K562 (cell line): ENCODE results near the gene ARHGDIB.

Experiments used
- BRCA1 ChIP-seq, 2 experiments: fragments of 450-650 bp in 1 of 2; sonication (generic) in 1 of 2; formaldehyde crosslinking in 1 of 2; IDR thresholded peaks; 2 replicates each; pipeline versions ENCODE4 v1.5.0 to v1.6.1; 2017 to 2020; ENCODE audit warnings: mild to moderate bottlenecking in 1 of 2, missing genetic modification reagents in 1 of 2
- FOXK1 ChIP-seq: sonication (generic); formaldehyde crosslinking; IDR thresholded peaks from 2 replicates; pipeline ENCODE4 v1.8.0; 2022; ENCODE audit warnings: missing genetic modification reagents, mild to moderate bottlenecking, borderline replicate concordance
- MTA3 ChIP-seq: fragments of 450-650 bp; formaldehyde crosslinking; IDR thresholded peaks from 2 replicates; pipeline ENCODE4 v1.6.1; 2017; ENCODE audit warnings: mild to moderate bottlenecking, borderline replicate concordance
- OTX1 ChIP-seq: fragments of 450-650 bp; formaldehyde crosslinking; IDR thresholded peaks from 2 replicates; pipeline ENCODE4 v1.4.0; 2022; ENCODE audit warnings: mild to moderate bottlenecking
- PHF8 ChIP-seq: fragments of 200-600 bp; sonication (generic); IDR thresholded peaks from 2 replicates; pipeline ENCODE4 v1.6.1; 2012; ENCODE audit warnings: mixed run types, mild to moderate bottlenecking, inconsistent platforms, low read length, moderate library complexity, borderline replicate concordance
- POLR2A ChIP-seq: fragments of 450-650 bp; conservative IDR thresholded peaks from 2 replicates; pipeline ENCODE4 v1.6.1; 2016
- SIN3A ChIP-seq, 2 experiments: fragments of 150-350 bp in 1 of 2; IDR thresholded peaks; 2 replicates each; pipeline ENCODE4 v1.6.1; 2011 to 2016; ENCODE audit warnings: borderline replicate concordance in 2 of 2, low read depth in 2 of 2, low read length in 2 of 2, mild to moderate bottlenecking in 2 of 2, moderate library complexity in 2 of 2; ENCODE audit not compliant: control insufficient read depth in 1 of 2
- ZFX ChIP-seq: sonication (generic); formaldehyde crosslinking; IDR thresholded peaks from 2 replicates; pipeline ENCODE4 v1.8.0; 2022; ENCODE audit warnings: mild to moderate bottlenecking, missing genetic modification reagents, moderate library complexity
- TF ChIP-seq, protein P1 (sequence below): sonication (generic); formaldehyde crosslinking; IDR thresholded peaks from 2 replicates; pipeline ENCODE4 v1.8.1; 2023; ENCODE audit warnings: mild to moderate bottlenecking, missing genetic modification reagents

DNA sequence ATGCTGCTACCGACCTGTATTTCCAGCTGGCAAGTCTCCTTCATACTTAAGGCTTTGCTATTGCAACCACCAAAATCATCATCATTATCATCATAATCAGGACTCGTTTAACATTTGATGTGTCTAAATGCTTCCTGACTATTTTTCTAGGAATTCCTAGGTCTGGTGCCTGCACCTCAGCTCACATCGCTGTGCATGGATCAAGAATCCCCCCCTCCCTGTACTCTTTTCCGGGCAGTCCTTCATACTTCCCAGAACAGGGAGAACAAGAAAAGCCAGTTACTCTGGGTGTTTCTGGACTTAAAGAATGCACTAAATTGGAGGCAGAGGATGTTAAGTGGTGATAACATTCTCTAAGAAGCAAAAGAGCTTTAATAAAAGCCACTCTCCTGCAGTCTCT, 32.5 kb downstream of the ARHGDIB start:
- TF ChIP-seq BRCA1 (IDR thresholded peaks at IDR 0.05) (no peak), BRCA1 (CRISPR knock-in tag; IDR thresholded peaks at IDR 0.05) (no peak), MTA3 (no peak), POLR2A (no peak), SIN3A (IDR thresholded peaks at IDR 0.05; ENCODE audit: borderline replicate concordance in 2 of 2, control insufficient read depth in 1 of 2, low read depth in 2 of 2, low read length in 2 of 2) (no peak), FOXK1 (CRISPR knock-in tag) (no peak), ZFX (CRISPR knock-in tag) (no peak), OTX1 (CRISPR knock-in tag) (no peak), PHF8 (no peak)
- TF ChIP-seq, protein P1, sequence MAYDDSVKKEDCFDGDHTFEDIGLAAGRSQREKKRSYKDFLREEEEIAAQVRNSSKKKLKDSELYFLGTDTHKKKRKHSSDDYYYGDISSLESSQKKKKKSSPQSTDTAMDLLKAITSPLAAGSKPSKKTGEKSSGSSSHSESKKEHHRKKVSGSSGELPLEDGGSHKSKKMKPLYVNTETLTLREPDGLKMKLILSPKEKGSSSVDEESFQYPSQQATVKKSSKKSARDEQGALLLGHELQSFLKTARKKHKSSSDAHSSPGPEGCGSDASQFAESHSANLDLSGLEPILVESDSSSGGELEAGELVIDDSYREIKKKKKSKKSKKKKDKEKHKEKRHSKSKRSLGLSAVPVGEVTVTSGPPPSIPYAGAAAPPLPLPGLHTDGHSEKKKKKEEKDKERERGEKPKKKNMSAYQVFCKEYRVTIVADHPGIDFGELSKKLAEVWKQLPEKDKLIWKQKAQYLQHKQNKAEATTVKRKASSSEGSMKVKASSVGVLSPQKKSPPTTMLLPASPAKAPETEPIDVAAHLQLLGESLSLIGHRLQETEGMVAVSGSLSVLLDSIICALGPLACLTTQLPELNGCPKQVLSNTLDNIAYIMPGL (CRISPR knock-in tag), result no peak
